Measurements from ENCODE around the gene GPR35.

Gene GPR35

GRCh38 chr2:240589375-240589774 is 35.9 kb upstream of the GPR35 start:
- DNase-seq = no peak

GRCh38 chr2:240589850-240590525 is 35.3 kb upstream of the GPR35 start:
- DNase-seq = no peak

- DNase-seq = no peak
Measured at GRCh38 chr2:240590681-240591111, 34.6 kb upstream of the GPR35 start.

DNA sequence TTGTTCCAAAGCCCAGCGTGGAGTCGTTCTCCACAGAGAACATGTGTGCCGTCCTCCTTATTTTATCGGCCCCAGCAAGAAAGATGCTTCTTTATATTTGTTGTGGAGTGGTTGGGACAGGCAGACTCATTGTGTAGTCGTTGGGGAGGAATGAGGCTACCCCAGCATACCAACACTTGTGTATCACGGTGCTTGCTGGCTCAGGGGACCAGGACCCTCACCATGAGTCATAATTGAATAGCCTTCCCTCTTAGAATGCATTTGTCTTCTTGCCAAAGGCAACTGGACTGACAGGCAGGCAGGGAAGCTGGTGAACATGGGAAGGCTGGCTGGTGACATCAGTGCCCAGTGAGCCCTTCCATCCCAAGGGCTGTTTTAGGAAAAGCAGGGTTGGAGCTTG is 34.1 kb upstream of the GPR35 start:
- DNase-seq = no peak

GRCh38 chr2:240591784-240592183 is 33.5 kb upstream of the GPR35 start:
- no peak for DNase-seq

DNA sequence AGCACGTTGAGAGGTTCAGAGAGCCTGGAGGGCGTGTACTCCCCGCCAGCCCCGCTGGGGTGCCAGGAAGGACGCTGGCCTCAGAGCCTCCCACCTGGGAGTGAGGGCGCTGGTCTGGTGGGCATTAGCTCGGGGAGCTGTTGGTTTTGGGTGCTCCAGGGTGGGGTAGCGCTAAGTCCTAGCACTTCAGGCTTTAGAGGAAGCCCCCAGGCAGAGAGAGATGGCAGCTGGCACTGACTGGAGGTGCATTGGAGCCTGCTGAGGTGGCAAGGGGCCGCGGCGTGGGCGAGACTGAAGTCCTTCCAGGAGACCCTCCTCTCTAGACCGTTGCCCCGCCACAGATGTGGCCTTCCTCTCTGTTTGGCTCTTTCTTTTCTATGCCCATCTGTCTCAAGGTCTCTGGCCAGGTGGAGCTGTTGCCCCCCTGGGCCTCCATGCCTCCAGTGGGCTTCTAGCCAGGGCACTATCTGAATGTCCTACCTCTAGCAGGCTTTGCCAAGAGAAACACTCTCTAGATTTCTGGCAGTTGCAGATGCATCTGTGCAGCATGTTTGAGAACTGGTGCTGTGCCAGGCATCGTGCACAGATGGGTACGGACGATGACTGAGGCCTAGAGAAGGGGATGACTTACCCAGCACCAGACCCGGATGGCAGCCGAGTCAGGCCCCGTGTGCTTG is 32.1 kb upstream of the GPR35 start:
- DNase-seq = no peak

DNA sequence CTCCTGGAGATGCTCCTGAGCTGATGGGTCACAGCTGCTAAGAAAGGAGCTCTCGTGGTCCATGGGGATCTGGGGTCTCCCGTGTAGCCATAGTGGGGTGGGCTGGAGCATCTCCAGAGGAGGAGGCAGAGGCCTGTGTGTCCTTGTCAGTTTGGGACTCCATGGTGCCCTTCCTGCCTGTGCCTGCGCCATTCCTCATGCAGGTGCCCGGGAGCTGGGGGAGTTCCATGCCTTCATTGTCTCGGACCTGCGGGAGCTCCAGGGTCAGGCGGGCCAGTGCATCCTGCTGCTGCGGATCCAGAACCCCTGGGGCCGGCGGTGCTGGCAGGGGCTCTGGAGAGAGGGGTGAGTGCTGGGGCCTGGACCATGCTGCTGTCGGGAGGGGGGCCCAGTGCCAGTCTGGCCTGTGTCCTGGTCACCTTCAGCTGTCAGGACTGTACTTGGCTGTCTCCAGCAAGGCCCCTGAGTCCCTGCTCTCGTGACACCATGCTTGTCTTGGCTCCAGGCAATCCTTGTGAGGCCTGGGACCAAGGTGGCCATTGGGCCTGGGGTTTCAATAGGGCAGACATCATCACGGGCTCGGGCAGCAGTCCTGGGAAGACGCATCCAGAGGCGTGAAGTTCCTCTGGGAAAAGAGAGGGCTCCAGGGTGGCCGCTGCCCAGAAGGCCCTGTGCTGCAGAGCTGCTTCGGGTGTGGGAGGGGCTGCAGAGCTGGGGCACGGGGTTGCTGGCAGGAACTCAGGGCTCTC is 31.4 kb upstream of the GPR35 start:
- DNase-seq = no peak

- DNase-seq = no peak
Measured at GRCh38 chr2:240594511-240595380, 30.5 kb upstream of the GPR35 start.

DNA sequence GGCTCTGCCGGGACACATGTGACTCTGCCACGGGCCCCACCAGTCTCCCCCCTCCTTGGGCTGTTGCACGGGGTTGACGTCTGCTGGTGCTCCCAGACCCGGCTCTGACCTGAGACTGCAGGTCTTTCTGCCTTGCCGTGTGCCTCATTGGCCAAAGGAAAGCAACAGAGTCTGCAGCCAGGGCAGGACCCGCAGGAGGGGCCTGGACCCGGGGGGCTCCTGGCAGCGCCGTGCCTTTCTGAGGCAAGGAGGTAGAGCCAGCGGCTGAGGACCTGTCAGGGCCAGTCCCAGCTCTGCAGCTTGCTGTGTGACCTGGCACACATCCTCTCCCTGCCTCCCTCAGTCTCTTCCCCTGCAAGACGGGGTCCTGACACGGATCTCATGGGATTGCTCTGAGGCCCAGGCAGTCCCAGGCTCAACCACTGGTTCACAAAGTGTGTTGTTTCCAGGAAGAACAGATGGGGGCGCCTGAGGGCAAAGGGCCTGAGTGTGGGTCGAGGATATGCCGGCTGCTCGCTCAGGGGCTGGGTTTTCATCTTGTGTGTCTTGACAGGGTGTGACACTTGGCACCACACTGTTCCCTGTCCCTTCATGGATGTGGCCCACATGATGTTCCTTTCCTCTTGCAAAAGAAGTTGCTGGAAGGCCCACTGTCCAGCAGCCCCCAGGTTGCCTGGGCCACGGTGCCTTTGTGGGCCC is 29.8 kb upstream of the GPR35 start:
- no peak for DNase-seq

DNA sequence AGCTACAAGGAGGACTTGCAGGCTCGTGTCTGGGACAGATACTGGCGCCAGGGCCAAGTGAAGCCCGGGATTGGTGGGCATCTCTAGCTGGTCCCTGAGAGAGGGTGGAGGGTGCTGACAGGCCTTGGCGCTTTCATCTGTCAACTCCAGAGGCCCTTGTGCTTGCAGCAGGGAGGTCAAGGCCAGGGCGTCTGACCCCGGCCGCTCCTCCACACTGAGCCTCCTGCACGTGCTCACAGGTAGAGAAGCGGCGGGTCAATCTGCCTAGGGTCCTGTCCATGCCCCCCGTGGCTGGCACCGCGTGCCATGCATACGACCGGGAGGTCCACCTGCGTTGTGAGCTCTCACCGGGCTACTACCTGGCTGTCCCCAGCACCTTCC is 29.2 kb upstream of the GPR35 start:
- DNase-seq = no peak

DNA sequence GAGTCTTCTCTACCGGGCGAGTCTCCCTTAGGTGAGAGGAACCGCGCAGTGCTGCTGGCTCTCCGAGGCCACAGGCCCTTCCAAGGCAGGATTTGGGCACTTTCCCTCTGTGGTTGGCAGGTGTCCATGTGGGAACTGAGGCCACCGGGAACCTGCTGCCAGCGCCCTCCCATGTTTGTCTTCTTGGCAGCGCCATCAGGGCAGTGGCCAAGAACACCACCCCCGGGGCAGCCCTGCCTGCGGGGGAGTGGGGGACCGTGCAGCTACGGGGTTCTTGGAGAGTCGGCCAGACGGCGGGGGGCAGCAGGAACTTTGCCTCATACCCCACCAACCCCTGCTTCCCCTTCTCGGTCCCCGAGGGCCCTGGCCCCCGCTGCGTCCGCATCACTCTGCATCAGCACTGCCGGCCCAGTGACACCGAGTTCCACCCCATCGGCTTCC is 28.8 kb upstream of the GPR35 start:
- DNase-seq = no peak

DNA sequence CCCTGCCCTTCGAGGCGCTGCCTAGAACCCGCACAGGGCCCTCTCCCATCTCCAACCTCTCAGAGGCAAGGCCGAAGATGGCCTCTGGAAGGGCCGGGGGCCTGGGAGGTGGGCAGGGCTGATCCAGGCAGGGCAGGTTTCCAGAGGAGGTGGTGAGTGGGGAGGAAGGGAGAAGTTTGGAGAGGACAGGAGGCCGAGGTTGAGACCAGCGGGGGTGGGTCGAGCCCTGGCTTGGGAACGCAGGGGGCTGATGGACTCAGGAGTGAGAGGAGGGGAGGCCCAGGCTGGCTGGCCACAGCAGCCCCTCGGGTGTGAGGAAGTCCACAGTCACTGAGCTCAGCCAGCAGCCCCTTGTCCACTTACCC is 28.2 kb upstream of the GPR35 start:
- no peak for DNase-seq

- no peak for DNase-seq
Measured at GRCh38 chr2:240597419-240598181, 27.7 kb upstream of the GPR35 start.

GRCh38 chr2:240598311-240598911 is 26.9 kb upstream of the GPR35 start:
- no peak for DNase-seq

- DNase-seq = no peak
Measured at GRCh38 chr2:240599141-240599583, 26.1 kb upstream of the GPR35 start.

DNA sequence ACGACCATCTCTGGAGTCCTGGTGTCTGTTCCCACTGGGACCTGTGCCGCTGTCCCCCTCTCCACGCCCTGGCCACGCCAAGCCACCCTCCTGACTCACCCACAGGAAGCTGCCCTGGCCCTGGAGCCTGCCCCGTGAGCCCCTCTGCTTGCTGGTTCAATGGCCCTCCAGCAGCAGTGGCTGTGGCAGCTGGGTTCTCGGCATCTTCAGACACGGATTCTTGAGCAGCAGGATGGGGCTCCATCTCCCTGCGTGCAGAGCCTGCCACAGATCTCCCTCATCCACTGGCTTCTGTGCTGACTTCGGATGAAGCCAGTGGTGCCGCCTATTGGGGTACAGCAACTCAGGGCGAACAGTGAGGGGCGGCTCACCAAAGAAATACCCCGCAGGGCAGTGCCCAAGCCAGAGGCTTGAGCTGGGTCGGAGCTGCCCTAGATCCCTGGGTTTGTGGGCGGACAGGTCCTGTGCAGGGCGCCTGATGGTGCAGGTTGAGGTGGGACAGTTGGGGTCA is 24.8 kb upstream of the GPR35 start:
- DNase-seq = no peak

DNA sequence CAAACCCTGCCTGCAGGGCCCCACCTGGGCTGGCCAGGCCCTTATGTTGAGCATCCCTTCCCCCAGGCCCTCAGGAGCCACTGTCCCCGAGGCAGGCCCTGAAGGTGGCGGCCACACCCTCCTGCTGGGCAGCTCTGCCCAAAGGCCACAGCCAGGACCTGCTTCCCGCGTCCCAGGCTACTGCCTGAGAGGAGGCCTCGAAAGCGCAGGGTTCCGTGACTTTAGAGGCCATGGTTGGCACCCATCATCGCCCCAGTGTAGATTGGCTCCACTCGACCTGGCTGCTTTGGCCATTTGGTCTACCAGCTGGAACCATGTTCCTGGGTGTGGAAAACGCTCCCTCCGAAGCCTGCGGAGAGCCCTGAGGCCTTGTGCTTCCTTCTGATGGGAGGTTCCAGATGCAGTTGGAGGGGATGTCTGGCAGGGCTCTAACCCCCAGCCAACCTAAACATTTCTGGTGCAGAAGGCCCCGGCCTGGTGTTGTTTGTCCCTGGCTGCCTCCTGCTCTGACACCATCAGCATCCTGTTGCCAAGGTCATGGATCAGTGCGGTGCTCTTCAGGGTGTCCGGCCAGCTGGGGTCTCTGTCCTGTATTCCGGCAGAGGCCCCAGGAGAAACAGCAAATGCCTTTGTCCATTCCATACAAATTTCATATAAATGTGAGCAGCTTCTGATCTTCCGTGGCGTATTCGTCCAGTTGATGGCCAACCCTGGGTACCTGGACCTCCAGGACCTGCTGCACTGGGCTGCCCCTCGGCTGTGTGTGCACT is 24.0 kb upstream of the GPR35 start:
- DNase-seq = no peak

GRCh38 chr2:240601831-240602160 is 23.5 kb upstream of the GPR35 start:
- DNase-seq = no peak

GRCh38 chr2:240602266-240603050 is 22.8 kb upstream of the GPR35 start:
- no peak for DNase-seq

Data from T-helper 9 cell (primary cell).